H1 (cell line): ENCODE data around the gene DMBT1. TPM values are rescaled to one million over a fixed set of nuclear protein-coding genes. Genes with fewer than 3 reads are reported as not detected.

Experiments
- CTCF ChIA-PET: fragments of 300-600 bp; sonication (Branson Sonifier 250); formaldehyde crosslinking; loops from one replicate; lab custom pipeline; 2021; ENCODE audit not compliant: partially characterized antibody; lab: Charles Lee
- POLR2A ChIA-PET: fragments of 300-600 bp; sonication (Branson Sonifier 250); formaldehyde crosslinking; loops from one replicate; lab custom pipeline; 2021; ENCODE audit warnings: inconsistent platforms; ENCODE audit not compliant: partially characterized antibody; lab: Charles Lee
- DNase-seq, 2 experiments: peaks; one replicate each; pipeline versions ENCODE4 v3.0.0 to v3.0.0-alpha.2; 2010 to 2022; ENCODE audit warnings: low spot score in 2 of 2, low read depth in 1 of 2, mixed read lengths in 1 of 2
- FAIRE-seq: peaks from 2 replicates; lab custom pipeline; 2011; peaks lifted over from hg19 to GRCh38; lab: Jason Lieb, UNC
- H2AFZ ChIP-seq: 2 replicates; pipeline ENCODE4 v1.8.1; 2012; ENCODE audit warnings: low read length, inconsistent platforms
- H2AK5ac ChIP-seq: 2 replicates; pipeline ENCODE4 v1.6.1; 2013; ENCODE audit warnings: low read depth, low read length
- H2BK120ac ChIP-seq: replicated peaks from 2 replicates; pipeline ENCODE3; 2013; ENCODE audit warnings: low read depth, low read length, inconsistent platforms
- H2BK12ac ChIP-seq: 2 replicates; pipeline ENCODE4 v1.6.1; 2013; ENCODE audit warnings: low read depth, low read length
- H2BK15ac ChIP-seq: 2 replicates; pipeline ENCODE4 v1.6.1; 2013; ENCODE audit warnings: low read length
- H2BK20ac ChIP-seq: 2 replicates; pipeline ENCODE4 v1.6.1; 2013; ENCODE audit warnings: low read length
- H2BK5ac ChIP-seq: 2 replicates; pipeline ENCODE4 v1.6.1; 2013; ENCODE audit warnings: low read depth, low read length
- H3K14ac ChIP-seq: 2 replicates; pipeline ENCODE4 v1.6.1; 2013; ENCODE audit warnings: inconsistent platforms; ENCODE audit not compliant: insufficient read length
- H3K18ac ChIP-seq: 2 replicates; pipeline ENCODE4 v1.6.1; 2013; ENCODE audit warnings: low read length; ENCODE audit errors: extremely low read depth
- H3K23ac ChIP-seq: 2 replicates; pipeline ENCODE4 v1.6.1; 2013; ENCODE audit warnings: inconsistent platforms; ENCODE audit not compliant: insufficient read length
- H3K23me2 ChIP-seq: 2 replicates; pipeline ENCODE4 v1.6.1; 2013; ENCODE audit warnings: low read depth, low read length
- H3K27ac ChIP-seq: 2 replicates; pipeline ENCODE4 v1.6.1; 2011; ENCODE audit warnings: low read depth, low read length, inconsistent platforms
- H3K27me3 ChIP-seq, 4 experiments: replicated peaks in 1 of 4; 1 replicate in 1 of 4; 2 replicates in 3 of 4; pipeline versions ENCODE4 v1.6.1 to v1.8.1; 2011 to 2013; ENCODE audit warnings: low read length in 3 of 4, mild to moderate bottlenecking in 3 of 4, inconsistent platforms in 2 of 4, mixed read lengths in 2 of 4, moderate library complexity in 1 of 4; ENCODE audit not compliant: control insufficient read depth in 3 of 4, insufficient read depth in 3 of 4; ENCODE audit errors: extremely low read depth in 1 of 4
- H3K36me3 ChIP-seq, 4 experiments: 2 replicates each; pipeline versions ENCODE4 v1.6.1 to v1.8.1; 2011 to 2013; ENCODE audit warnings: mild to moderate bottlenecking in 4 of 4, low read length in 3 of 4, moderate library complexity in 2 of 4, control low read depth in 1 of 4, inconsistent platforms in 1 of 4; ENCODE audit not compliant: insufficient read depth in 4 of 4, control insufficient read depth in 2 of 4
- H3K4ac ChIP-seq: replicated peaks from 2 replicates; pipeline ENCODE3; 2013; ENCODE audit warnings: low read length, low read depth, mixed read lengths, inconsistent platforms; ENCODE audit not compliant: insufficient read length
- H3K4me1 ChIP-seq, 4 experiments: replicated peaks in 1 of 4; 1 replicate in 1 of 4; 2 replicates in 3 of 4; pipeline versions ENCODE4 v1.6.1 to v1.8.1; 2011 to 2013; ENCODE audit warnings: low read length in 3 of 4, inconsistent platforms in 2 of 4, mixed read lengths in 1 of 4; ENCODE audit not compliant: insufficient read depth in 4 of 4, control insufficient read depth in 3 of 4
- H3K4me2 ChIP-seq, 2 experiments: 2 replicates each; pipeline versions ENCODE4 v1.6.1 to v1.8.1; 2011 to 2013; ENCODE audit warnings: low read depth in 2 of 2, low read length in 2 of 2, control low read depth in 1 of 2, inconsistent platforms in 1 of 2, mild to moderate bottlenecking in 1 of 2; ENCODE audit not compliant: insufficient read depth in 1 of 2
- H3K4me3 ChIP-seq, 4 experiments: fragments of 200-600, 300-600 bp in 1 of 4; sonication (generic), shearing (Covaris generic), sonication (Bioruptor Twin) in 1 of 4; 2 replicates each; pipeline versions ENCODE4 v1.5.1 to v1.8.1; 2011 to 2016; ENCODE audit warnings: low read length in 4 of 4, low read depth in 3 of 4, control low read depth in 2 of 4, inconsistent platforms in 2 of 4, mild to moderate bottlenecking in 2 of 4, mixed read lengths in 1 of 4, moderate library complexity in 1 of 4; ENCODE audit not compliant: insufficient read depth in 2 of 4; ENCODE audit errors: extremely low read depth in 1 of 4
- H3K56ac ChIP-seq: replicated peaks from 2 replicates; pipeline ENCODE3; 2013; ENCODE audit warnings: low read depth, mild to moderate bottlenecking, mixed read lengths, low read length, inconsistent platforms; ENCODE audit not compliant: insufficient read length
- H3K79me1 ChIP-seq: 2 replicates; pipeline ENCODE4 v1.6.1; 2013; ENCODE audit warnings: low read depth, low read length, control low read depth
- H3K79me2 ChIP-seq, 2 experiments: 2 replicates each; pipeline versions ENCODE4 v1.6.1 to v1.8.1; 2012 to 2013; ENCODE audit warnings: low read length in 2 of 2, mild to moderate bottlenecking in 2 of 2, inconsistent platforms in 1 of 2; ENCODE audit not compliant: insufficient read depth in 2 of 2, control insufficient read depth in 1 of 2
- H3K9ac ChIP-seq, 4 experiments: replicated peaks in 1 of 4; 1 replicate in 1 of 4; 2 replicates in 3 of 4; pipeline versions ENCODE4 v1.6.1 to v1.8.1; 2011 to 2013; ENCODE audit warnings: low read depth in 3 of 4, low read length in 3 of 4, control low read depth in 2 of 4, mild to moderate bottlenecking in 2 of 4, moderate library complexity in 2 of 4, inconsistent platforms in 1 of 4; ENCODE audit errors: extremely low read depth in 1 of 4
- H3K9me3 ChIP-seq, 2 experiments: 2 replicates each; pipeline versions ENCODE4 v1.6.1 to v1.8.1; 2012 to 2013; ENCODE audit warnings: mild to moderate bottlenecking in 2 of 2, moderate library complexity in 2 of 2, control low read depth in 1 of 2, inconsistent platforms in 1 of 2, low read depth in 1 of 2, low read length in 1 of 2, mixed read lengths in 1 of 2; ENCODE audit not compliant: insufficient read depth in 2 of 2
- H4K20me1 ChIP-seq, 2 experiments: replicated peaks in 1 of 2; 2 replicates each; pipeline versions ENCODE3 to v1.8.1; 2011 to 2013; ENCODE audit warnings: inconsistent platforms in 2 of 2, low read length in 2 of 2, mild to moderate bottlenecking in 1 of 2; ENCODE audit not compliant: insufficient read depth in 2 of 2, control insufficient read depth in 1 of 2
- H4K5ac ChIP-seq: 2 replicates; pipeline ENCODE4 v1.6.1; 2013; ENCODE audit warnings: low read length, low read depth, mixed read lengths, inconsistent platforms; ENCODE audit not compliant: insufficient read length
- H4K8ac ChIP-seq: 2 replicates; pipeline ENCODE4 v1.8.0; 2013; ENCODE audit warnings: mild to moderate bottlenecking, moderate library complexity, low read length, inconsistent platforms; ENCODE audit not compliant: insufficient read depth; ENCODE audit errors: extremely low read depth
- H4K91ac ChIP-seq: replicated peaks from 2 replicates; pipeline ENCODE3; 2013; ENCODE audit warnings: low read length, mixed read lengths, inconsistent platforms; ENCODE audit not compliant: insufficient read length
- BRCA1 ChIP-seq: IDR thresholded peaks from 2 replicates; pipeline ENCODE4 v1.6.1; 2012; ENCODE audit warnings: low read depth, low read length, improper control_type of control experiment
- RAD21 ChIP-seq, 2 experiments: IDR thresholded peaks in 1 of 2; conservative IDR thresholded peaks in 1 of 2; 2 replicates each; pipeline ENCODE4 v1.6.1; 2011; ENCODE audit warnings: low read depth in 2 of 2, low read length in 2 of 2, improper control_type of control experiment in 1 of 2, inconsistent platforms in 1 of 2, mild to moderate bottlenecking in 1 of 2, moderate library complexity in 1 of 2
- RNF2 ChIP-seq: fragments of 200-900, 300-1000 bp; sonication (generic); IDR thresholded peaks from 2 replicates; pipeline ENCODE4 v1.7.1; 2016; ENCODE audit warnings: borderline replicate concordance, low read depth, mild to moderate bottlenecking, antibody characterized with exemption, low read length; ENCODE audit not compliant: poor library complexity, severe bottlenecking; ENCODE audit errors: missing control alignments
- RXRA ChIP-seq: IDR thresholded peaks from 2 replicates; pipeline ENCODE4 v1.6.1; 2011; ENCODE audit warnings: low read depth, mild to moderate bottlenecking, low read length, moderate library complexity; ENCODE audit not compliant: insufficient read depth
- SP2 ChIP-seq: IDR thresholded peaks from 2 replicates; pipeline ENCODE4 v1.6.1; 2012; ENCODE audit warnings: mild to moderate bottlenecking, low read length, inconsistent platforms
- SUZ12 ChIP-seq: fragments of 200-600 bp; sonication (generic); IDR thresholded peaks from 2 replicates; pipeline ENCODE4 v1.6.1; 2012; ENCODE audit warnings: mild to moderate bottlenecking, inconsistent platforms, low read length, moderate library complexity, mixed read lengths
- WGBS, 2 experiments: shearing (Covaris generic) in 1 of 2; methylation state at CpG; one replicate each; pipeline versions ENCODE4 v1.1.6 to v1.1.7; 2013 to 2015; ENCODE audit warnings: low lambda C conversion rate in 2 of 2, mixed read lengths in 2 of 2, inconsistent platforms in 1 of 2, low coverage in 1 of 2, missing lambda C conversion rate in 1 of 2; ENCODE audit not compliant: insufficient replicate concordance in 2 of 2, insufficient coverage in 1 of 2, insufficient read length in 1 of 2; ENCODE audit errors: extremely low coverage in 1 of 2, missing lambda C conversion rate in 1 of 2; 5-methylcytosine and 5-hydroxymethylcytosine counted together
- polyA plus RNA-seq, 7 experiments: library from polyadenylated mRNA; depleted of rRNA in 3 of 7; stranded (reverse) in 5 of 7; unstranded in 2 of 7; fragments of >200 nt in 5 of 7; fragments of 200-250 nt in 2 of 7; gene quantifications; 1 replicate in 5 of 7; 2 replicates in 1 of 7; 4 replicates in 1 of 7; pipeline versions ENCODE4 v1.2.1 to v1.2.3, GENCODE V29; 2011 to 2013; ENCODE audit warnings: missing spikeins in 2 of 7, mixed read lengths in 2 of 7
- total RNA-seq: library from RNA; stranded (reverse); fragmentation: NEBNext Ultra II Directional; extraction: Animal tissue kit (Norgen Biotek cat#: 25700); gene quantifications from 2 replicates; pipeline ENCODE4 v1.2.1, GENCODE V29; 2021
- TF ChIP-seq, protein P1 (sequence below), 3 experiments: IDR thresholded peaks; 1 replicate in 2 of 3; 2 replicates in 1 of 3; pipeline versions ENCODE4 v1.5.1 to v1.6.1; 2011; ENCODE audit warnings: low read length in 3 of 3, mild to moderate bottlenecking in 3 of 3, inconsistent platforms in 2 of 3, low read depth in 1 of 3, moderate library complexity in 1 of 3; ENCODE audit not compliant: insufficient read depth in 1 of 3; ENCODE audit errors: control extremely low read depth in 1 of 3

DMBT1 gene
- total and polyA plus RNA-seq, 2 of the 8 experiments (the other 6 are each of a cell fraction or from before 2014, with no cell fraction given) = 0.03 TPM; not detected in 1

DNA sequence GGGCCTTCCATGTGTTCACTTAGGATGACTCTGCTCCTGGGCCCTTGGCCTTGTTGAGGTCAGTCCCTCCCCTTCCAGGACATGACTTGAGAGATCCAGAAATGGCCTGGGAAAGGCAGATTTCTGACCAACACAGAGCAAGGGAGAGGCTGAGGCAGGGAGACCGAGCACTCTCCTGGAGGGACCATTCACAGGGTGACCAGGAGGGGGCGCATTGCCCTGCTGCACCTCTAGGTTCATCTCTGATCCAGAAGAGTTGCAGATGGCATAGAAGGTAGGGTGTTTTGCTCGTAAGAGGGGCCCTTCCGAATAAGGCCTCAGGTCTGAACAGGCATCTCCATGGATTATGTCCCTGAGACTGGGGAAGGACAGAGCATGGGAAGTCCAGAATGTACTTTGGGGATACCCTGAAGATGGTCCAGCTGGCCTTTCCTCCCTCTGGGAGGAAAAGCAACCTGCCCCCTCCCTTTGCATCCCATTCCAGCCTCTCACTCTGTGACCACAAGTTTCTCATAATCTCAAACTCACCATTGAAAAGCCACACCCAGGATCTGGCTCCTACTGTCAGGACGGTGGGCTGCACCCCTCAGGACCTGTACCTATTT is 6.6 kb downstream of the DMBT1 start:
- H4K20me1 ChIP-seq = no peaks in the 10 kb centered on the region
- peak; percentile 9 to 73 for DNase-seq
- H3K79me2 ChIP-seq = no peaks in the 10 kb centered on the region
- no peak overlapping the region for H2BK12ac ChIP-seq
- 63% methylated on average over 5 of the region's 5 CpGs; no CpG with 5 or more reads in 1 of the 2 experiments for WGBS, 2 experiments
- no peak overlapping the region for H3K9ac ChIP-seq
- no peak overlapping the region for H2BK20ac ChIP-seq
- no peaks in the 10 kb centered on the region for H3K79me1 ChIP-seq
- no peak overlapping the region for H3K4me2 ChIP-seq
- no peak overlapping the region for H2BK15ac ChIP-seq
- peaks cover 0 to 2% (median 0%) of the 10 kb centered on the region in 4 experiments; a peak in 1 of 7 replicates for H3K4me1 ChIP-seq
- no peak overlapping the region for H3K23ac ChIP-seq
- H3K18ac ChIP-seq = no peak overlapping the region
- no peak overlapping the region for H3K56ac ChIP-seq
- POLR2A ChIA-PET = no interaction called here
- 0 out of 2 replicates have a peak, but pooled peaks cover 2% of the 10 kb centered on the region for H3K23me2 ChIP-seq
- FAIRE-seq = peak; percentile 28
- CTCF ChIA-PET = interaction anchor here (0.7 to 6.4 kb wide), 30 partner anchors 9 to 268 kb away, joined by 3 to 63 read pairs (median 5); no protein-coding TSS in a partner anchor
- H2BK120ac ChIP-seq = no peak overlapping the region
- H3K9me3 ChIP-seq = no peaks in the 10 kb centered on the region
- no peaks in the 10 kb centered on the region for H3K36me3 ChIP-seq
- no peak overlapping the region for H4K5ac ChIP-seq
- H3K4ac ChIP-seq = no peak overlapping the region
- no peak overlapping the region for H2BK5ac ChIP-seq
- H2AK5ac ChIP-seq = no peak overlapping the region
- no peak overlapping the region for H3K14ac ChIP-seq
- no peak overlapping the region for H2AFZ ChIP-seq
- TF ChIP-seq RAD21 (IDR thresholded peaks at IDR 0.05 in 1 of 2, conservative IDR thresholded peaks at IDR 0.05 in 1 of 2; ENCODE audit: low read depth in 2 of 2, low read length in 2 of 2) = peak; percentile 58 to 72
- TF ChIP-seq, protein P1, sequence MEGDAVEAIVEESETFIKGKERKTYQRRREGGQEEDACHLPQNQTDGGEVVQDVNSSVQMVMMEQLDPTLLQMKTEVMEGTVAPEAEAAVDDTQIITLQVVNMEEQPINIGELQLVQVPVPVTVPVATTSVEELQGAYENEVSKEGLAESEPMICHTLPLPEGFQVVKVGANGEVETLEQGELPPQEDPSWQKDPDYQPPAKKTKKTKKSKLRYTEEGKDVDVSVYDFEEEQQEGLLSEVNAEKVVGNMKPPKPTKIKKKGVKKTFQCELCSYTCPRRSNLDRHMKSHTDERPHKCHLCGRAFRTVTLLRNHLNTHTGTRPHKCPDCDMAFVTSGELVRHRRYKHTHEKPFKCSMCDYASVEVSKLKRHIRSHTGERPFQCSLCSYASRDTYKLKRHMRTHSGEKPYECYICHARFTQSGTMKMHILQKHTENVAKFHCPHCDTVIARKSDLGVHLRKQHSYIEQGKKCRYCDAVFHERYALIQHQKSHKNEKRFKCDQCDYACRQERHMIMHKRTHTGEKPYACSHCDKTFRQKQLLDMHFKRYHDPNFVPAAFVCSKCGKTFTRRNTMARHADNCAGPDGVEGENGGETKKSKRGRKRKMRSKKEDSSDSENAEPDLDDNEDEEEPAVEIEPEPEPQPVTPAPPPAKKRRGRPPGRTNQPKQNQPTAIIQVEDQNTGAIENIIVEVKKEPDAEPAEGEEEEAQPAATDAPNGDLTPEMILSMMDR (IDR thresholded peaks at IDR 0.05; ENCODE audit: control extremely low read depth in 1 of 3, insufficient read depth in 1 of 3, low read depth in 1 of 3, low read length in 3 of 3) = peak; percentile 76 to 89 (median 88)
- TF ChIP-seq RNF2 = no peak
- no peak for TF ChIP-seq RXRA
- TF ChIP-seq SP2 = no peak
- TF ChIP-seq BRCA1 = no peak
- TF ChIP-seq SUZ12 = no peak
- no peak overlapping the region for H3K27ac ChIP-seq
- no peak overlapping the region for H3K4me3 ChIP-seq
- H4K8ac ChIP-seq = no peak overlapping the region
- H3K27me3 ChIP-seq = no peaks in the 10 kb centered on the region
- H4K91ac ChIP-seq = no peak overlapping the region
